Jurkat, Clone E6-1 (cell line): ENCODE results near the gene FADS1.

Experiments
- DNase-seq: peaks from one replicate; pipeline ENCODE4 v3.0.0-alpha.2; 2011; ENCODE audit warnings: low read depth, low spot score
- H3K4me3 ChIP-seq: 2 replicates; pipeline ENCODE4 v1.5.1; 2011; ENCODE audit warnings: mild to moderate bottlenecking, low read length, control low read depth, moderate library complexity

The FADS1 gene

DNA sequence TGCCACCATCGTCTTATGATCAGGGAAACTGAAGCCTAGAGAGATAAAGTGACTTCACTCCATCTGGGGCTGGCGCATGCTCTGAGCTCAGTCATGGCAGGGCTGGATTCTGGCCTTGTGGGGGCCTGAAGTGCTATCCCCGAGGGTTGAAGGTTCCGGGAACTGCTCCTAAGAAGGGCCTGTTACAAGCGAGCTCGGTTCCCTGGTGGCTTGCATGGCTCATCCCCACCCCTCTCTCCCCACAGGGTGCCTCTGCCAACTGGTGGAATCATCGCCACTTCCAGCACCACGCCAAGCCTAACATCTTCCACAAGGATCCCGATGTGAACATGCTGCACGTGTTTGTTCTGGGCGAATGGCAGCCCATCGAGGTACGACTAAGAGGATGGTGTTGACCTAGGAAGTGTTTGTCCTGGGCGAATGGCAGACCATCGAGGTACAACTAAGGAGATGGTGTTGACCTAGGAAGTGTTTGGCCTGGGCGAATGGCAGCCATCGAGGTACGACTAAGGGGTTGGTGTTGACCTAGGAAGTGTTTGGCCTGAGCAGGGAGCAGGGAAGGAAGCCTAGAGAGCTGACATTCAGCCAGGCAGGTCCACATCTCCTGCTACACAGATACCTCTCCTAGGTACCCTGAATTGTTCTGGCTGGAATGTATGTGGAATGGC, 31.2 kb upstream of the FADS1 start:
- no peak for DNase-seq
- H3K4me3 ChIP-seq, result no peak overlapping the region

DNA sequence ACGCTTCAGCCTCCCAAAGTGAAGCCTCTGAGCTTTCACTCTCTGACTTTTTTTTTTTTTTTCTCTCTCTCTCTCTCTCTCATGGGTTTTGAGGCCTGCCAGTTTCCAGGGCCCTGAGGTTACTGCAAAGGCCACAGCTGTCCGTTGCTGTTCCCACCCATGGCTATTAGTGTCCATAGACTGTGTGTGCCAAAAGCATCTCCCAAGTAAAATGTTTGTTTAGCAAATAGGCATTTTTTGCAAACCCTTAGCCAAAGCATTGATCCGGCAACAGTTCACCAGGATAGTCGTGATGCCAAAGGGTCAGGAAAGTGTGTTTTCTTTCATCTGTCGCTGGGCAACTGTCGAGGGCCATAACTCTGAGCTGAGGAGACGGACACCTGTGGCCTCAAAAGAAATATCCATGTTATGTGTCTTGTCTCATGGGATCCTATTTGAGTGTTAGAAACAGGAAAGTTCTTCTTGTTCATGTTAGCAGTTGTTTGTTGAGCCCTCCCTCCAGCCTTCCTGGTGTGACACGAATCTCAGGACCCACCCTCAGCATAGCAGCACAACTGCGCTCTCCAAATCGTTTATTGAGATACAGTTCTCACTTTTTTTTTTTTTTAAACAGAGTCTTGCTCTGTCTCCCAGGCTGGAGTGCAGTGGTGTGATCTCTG, 29.7 kb upstream of the FADS1 start:
- no peak for DNase-seq
- H3K4me3 ChIP-seq, result no peak overlapping the region

DNA sequence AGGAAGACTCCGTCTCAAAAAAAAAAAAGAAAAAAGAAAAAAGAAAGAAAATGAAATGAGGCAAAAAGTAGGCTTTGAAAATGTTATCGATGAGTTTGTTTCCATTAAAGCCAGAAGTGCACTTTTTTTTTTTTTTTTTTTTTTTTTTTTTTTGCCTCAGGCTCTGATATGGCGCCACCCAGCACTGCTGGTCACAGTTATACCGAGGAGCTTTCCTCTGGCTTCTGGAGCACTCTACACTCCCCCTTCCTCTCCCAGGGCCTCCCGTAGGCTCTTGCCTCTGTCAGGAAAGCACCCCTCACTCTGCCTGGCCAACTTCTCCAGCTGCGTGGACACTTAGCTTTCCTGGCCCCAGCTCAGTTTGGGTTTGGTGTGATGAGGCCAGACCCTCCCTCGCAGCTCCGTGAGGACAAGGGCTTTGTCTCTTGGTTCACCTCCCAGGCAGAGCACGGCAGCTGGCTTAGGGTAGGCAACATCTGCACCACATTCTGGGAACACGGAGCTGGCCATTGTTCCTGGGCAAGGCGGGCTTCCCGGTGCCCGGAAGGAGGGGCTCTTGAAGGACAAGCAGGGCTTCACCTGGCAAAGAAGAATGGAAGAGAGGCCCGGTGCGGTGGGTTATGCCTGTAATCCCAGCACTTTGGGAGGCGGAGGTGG, 28.2 kb upstream of the FADS1 start:
- no peak for DNase-seq
- no peak overlapping the region for H3K4me3 ChIP-seq

DNA sequence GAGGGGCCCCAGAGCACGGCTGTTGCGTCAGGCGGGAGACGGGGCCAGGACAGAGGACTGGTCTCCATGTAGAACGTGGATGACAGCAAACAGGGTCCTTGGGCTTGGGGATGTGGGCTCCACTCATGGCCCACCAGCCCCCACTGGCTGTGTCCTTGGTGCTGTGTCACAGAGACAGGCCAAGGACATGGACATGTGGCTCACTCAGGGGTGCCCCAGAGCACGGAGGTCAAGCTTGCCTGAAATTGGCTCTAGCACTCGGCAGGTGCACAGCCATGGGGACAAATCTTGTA, 25.7 kb upstream of the FADS1 start:
- H3K4me3 ChIP-seq, result no peak overlapping the region
- DNase-seq, result no peak

DNA sequence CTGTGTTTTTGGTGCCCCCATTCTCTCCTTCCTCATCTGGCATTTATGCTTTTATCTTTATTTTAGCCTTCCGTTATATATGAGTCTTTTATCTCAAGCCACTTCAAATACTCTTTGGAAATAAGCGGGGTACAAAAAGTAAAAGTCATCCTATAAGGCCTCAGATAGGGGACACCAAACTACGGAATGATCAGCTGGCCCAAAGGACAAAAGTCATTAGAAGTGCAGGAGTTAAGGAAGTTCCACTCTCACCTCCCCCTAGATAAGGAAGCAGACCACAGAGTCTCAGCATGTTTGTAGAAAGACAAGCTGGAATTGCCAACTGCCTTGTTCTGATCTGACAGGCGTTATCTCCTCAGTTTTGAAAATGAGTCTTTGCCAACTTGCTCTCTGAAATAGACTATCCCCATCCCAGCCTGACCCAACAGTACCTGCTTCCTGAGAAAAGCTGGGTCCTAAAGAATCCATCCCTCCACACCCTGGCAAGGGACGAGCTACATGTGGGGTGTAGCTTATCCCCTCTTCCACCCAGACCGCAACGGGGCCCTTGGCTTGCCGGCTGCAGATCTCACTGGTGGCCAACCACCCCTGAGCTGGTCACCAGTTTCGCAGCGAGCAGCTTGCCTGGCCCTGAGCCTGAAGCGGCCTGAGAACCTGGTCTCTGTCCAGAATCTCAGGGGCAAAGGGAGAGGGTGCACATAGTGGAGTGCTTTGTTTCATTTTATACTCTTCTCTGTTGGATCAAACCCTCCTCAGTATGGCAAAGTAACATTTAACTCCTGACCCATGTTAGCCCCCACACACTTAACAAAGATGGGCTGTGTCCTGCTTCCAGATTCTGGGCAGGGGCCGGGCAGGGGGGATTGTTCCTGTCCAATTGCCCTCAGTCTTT, 25.1 kb upstream of the FADS1 start:
- DNase-seq, result no peak
- no peak overlapping the region for H3K4me3 ChIP-seq

DNA sequence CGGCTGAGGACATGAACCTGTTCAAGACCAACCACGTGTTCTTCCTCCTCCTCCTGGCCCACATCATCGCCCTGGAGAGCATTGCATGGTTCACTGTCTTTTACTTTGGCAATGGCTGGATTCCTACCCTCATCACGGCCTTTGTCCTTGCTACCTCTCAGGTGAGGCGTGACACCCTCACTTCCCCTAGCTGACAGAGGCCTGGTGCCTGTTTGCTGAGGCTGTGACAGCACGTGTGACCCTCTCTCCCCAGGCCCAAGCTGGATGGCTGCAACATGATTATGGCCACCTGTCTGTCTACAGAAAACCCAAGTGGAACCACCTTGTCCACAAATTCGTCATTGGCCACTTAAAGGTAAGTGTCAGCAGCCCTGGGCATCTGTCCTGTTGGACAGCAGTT, 23.6 kb upstream of the FADS1 start:
- DNase-seq, result no peak
- no peak overlapping the region for H3K4me3 ChIP-seq

DNA sequence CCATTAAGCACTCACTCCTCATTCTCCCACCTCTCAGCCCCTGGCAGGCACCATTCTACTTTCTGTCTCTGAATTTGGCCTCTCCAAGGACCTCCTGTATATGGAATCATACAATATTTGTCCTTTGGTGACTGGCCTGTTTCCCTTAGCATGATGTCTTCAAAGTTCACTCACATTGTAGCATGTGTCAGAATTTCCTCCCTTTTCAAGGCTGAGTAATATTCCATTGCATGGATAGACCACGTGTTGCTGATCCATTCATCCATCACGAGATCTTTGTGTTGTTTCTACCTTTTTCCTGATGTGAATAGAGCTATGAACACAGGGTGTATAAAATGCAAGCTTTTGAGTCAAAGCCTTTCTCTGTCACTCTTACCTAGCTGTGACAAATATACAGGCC, 22.9 kb upstream of the FADS1 start:
- DNase-seq, result no peak

DNA sequence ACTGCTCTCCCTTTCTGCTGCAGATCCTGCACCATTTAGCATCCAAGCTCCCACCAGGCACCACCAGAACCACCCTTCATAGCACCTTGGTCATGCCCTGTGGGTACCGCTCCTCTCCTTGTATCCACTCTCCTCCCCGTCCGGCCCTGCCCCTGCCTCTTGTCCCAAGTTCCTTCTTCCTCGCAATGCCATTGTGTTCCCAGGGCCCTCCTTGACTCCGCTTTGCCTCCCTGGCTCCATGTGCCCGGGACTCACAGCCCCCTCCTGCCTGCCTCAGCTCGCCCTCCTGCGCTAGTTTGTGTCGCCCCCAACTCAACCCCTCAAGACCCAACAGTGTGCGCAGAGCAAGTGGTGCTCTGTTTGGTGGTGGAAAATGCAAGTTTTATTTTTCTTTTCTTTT, 22.1 kb upstream of the FADS1 start:
- DNase-seq, result no peak
- H3K4me3 ChIP-seq, result no peak overlapping the region

More for the DNA sequence above, 22.9 kb upstream of the FADS1 start:
- H3K4me3 ChIP-seq, result no peak overlapping the region

DNA sequence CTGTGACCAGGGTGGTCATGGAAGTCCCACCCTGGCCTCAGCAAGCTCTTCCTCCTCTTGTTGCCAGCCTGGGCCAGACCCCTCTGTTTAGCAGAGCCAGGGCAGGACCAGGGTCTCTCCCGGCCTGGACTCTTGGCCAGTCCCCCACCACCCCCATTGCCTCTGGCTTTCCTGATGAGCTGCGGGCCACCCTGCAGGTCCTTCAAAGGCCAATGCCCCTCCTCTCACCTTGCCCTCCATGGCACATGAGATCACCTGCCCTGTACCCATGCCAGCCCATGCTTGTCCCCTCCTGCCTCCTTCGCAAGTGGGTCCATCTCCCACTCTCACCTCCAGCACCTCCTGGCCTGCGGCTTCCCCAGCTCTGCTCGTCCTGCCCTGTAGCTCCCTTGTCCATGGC, 21.7 kb upstream of the FADS1 start:
- DNase-seq, result no peak
- H3K4me3 ChIP-seq, result no peak overlapping the region

DNA sequence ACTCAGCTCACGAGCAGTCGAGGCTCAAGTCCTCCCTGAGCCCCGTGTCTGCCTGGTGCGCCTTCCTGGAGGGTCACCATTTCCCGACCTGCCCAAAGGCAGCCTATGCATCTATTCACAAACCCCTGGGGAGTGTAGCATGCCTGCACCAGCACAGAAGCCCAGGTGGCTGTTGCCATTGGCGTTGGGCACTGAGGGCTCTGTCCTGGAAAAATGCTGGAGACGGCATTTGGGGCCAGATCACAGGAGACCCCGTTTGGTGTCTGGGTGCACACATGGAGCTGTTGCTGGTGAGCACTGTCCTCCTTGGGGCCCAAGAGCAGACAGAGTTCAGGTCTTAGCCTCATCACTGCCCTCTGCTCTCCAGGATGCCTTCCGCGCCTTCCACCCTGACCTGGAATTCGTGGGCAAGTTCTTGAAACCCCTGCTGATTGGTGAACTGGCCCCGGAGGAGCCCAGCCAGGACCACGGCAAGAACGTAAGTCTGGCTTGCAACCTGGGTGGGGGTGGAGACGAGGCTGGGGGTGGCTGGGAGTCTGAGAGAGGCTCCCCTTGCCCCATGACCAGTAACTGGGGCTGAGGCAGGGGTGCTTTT, 20.7 kb upstream of the FADS1 start:
- no peak for DNase-seq
- H3K4me3 ChIP-seq, result no peak overlapping the region

DNA sequence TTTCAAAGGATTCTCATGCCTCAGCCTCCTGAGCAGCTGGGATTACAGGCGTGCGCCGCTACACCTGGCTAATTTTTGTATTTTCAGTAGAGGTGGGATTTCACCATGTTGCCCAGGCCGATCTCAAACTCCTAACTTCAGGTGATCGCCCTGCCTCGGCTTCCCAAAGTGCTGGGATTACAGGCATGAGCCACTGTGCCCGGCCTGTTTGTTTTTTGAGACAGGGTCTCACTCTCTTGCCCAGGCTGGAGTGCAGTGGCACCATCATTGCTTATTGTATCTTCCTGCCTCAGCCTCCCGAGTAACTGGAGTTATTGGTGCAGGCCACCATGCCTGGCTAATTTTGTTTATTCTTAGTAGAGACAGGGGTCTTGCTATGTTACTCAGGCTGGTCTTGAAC, 19.4 kb upstream of the FADS1 start:
- no peak for DNase-seq
- no peak overlapping the region for H3K4me3 ChIP-seq

DNA sequence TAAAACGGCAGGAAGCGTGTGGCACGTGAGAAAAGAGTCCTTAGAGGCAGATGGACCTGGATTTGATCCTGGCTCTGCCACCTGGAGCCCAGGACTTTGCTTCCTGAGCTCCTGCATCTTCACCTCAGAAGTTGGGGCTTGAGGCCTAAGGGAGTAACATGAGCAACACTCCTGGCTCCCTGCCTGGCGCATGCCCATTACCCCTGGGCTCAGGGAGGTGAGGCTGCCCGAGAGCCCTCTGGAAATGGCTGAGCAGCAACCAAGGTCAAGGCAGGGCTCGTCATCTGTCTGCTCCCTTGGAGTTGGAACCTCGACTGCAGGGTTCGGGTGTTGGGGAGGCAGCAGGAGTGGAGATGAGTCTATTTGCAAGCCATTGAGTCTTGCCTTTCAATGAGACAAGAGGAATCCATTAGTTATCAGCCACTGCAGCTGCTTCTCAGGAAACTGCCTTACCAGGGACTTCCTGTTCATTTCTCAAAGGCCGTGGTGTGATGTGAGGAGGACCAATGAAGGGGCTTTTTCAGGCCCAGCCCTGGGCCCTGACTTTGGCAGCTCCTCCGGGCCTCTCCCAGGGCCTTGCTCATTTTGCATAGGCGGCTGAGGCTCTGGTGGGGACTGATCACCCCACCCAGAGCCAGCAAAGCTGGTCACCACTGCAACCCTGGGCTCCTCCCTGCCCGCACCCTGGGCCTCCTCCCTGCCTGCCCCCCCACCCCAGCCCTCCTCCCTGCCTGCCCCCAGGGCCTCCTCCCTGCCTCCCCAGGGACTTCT, 17.7 kb upstream of the FADS1 start:
- peak; percentile 97 for DNase-seq
- H3K4me3 ChIP-seq, result peak overlapping the region; percentile 42

DNA sequence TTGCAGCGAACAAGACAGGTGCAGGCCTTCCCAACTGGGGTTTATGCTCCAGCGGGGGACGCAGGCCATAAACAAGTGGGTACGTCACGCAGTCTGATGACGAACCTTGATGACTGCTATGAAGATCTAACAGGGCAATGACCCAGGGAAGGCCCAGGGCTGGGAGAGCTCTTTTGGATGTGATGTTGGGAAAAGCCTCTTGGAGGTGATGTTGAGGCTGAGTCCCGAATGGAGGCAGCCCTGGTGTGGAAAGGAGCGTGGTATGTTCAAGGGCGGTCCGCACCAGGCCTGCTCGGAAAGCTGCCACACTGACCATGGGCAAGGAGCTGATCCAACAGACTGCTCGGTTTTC, 17.1 kb upstream of the FADS1 start:
- no peak for DNase-seq
- peak overlapping the region; percentile 42 for H3K4me3 ChIP-seq

DNA sequence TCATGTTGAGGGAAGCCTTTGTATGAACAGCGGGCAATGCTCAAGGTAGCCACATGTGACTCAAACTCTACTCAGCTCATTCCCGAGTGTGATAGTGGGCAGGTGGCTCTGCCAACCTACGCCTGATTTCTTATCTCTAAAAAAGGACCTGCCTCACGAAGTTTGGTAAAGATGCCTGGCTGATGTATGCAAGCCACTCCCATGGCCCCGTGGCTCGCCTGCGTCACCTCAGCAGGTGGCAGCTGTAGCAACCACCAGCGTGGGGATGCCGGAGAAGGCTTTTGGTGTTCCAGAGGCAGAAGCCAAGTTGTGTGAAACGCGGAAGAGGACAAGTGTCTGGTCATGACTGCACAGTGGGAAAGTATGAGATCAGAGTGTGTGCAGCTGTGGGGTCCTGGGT, 16.7 kb upstream of the FADS1 start:
- peak overlapping the region; percentile 42 for H3K4me3 ChIP-seq

DNA sequence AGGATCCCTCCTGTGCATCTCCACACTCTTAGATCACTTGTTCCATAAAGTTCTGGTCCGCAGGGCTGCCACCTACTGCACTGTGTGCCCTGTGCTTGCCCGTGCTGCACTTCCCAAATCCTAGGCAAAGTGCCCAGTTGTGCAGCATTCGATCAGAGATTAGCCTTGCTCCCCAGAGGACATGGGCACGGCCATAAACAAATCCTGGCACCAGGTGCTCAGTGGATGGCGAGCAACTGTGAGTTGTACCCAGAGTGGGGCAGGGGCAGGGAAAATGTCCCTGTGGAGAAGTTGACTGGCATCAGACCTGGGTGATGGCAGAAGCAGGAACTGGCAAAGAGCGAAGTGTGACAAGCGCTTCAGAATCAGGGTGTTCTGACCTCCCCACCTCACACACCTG, 16.0 kb upstream of the FADS1 start:
- DNase-seq, result no peak
- peak overlapping the region; percentile 26 for H3K4me3 ChIP-seq

More for the DNA sequence above, 16.7 kb upstream of the FADS1 start:
- peak; percentile 91 for DNase-seq

DNA sequence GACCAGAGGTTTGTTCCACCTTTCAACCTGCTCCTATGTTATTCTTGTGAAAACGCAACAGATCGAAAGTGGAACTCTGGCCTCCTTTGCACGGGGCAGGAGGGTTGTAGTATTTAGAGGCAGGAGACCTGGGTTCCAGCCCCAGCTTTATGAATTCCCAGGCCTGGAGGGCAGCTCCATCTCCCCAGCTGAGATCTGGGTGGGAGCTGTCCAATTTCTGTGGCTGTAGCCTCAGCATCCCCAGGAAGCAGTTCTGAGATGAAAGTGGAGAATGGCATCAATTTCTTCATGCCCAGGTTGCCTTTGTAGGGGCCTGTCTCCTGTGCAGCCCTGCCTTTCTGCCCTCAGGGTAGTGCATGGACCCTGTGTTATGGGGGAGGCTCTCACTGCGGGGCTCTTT, 15.4 kb upstream of the FADS1 start:
- H3K4me3 ChIP-seq, result no peak overlapping the region; the same call in 1 of the 2 replicates

DNA sequence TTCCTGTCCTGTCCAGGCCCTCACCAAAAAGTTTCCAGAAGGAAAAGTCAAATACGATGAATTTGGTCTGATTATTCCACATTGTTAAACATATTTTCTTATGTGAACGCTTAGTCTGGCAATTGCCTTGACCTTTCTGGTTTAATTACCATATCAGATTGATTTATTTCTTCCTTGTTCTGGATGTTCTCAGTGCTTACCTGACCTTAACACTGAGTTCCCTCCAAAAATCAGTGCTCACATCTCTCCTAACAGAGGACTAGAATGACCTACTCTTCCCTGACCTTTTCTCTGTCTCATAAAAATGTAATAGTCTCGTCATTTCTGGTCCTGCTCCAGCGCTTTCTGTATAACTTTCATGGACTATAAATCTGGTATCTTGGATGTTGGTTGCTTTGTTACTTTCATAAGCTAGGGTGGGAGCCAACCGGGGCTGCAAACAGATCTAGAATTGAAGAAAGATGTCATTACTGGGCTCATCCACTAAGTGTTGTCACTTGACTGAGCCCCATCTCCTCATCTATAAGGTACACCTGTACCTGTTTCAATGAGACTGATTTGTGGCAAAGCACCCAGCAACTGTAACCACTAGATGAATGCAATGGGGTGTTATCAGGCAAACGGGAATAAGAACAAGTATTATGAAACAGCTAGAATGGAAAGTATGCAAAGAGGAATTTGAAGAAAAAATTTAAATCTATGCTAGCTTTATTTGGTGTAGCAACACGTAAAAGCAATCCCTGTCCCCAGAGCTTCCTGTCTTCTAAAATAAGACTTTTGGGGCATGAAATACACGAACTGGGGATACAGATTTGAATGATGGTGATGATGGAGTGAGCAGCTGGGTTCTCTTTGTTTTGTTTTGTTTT, 13.7 kb upstream of the FADS1 start:
- H3K4me3 ChIP-seq, result peak overlapping the region; percentile 97
- DNase-seq, result no peak

More for the DNA sequence above, 15.4 kb upstream of the FADS1 start:
- no peak for DNase-seq

DNA sequence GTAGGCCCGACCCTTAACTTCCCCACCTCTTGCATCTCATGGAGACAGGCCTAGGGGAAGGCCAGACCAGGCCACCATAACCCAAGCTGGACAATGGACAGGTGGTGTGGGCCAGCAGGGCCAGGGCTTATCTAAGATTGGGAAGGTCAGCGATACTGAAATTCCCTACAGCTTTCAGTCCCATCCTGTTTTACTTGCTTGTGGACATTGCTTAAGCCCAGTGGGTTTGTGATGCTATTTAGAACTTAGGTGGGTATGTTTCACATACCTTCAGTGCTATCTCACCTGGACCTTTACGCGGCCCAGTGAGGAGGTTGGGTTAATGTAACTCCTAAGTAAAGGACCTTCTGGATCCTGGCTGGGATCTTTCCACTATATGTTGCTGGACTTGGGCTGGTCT, 13.0 kb upstream of the FADS1 start:
- H3K4me3 ChIP-seq, result peak overlapping the region; percentile 97
- no peak for DNase-seq
